ENCODE results near the gene IGFALS. TPM values are rescaled to one million over a fixed set of nuclear protein-coding genes. Genes with fewer than 3 reads are reported as not detected.

Gene IGFALS
- total and polyA plus RNA-seq, 2 of the 4 experiments (the other 2 are of a cell fraction), result not detected

- Histone ChIP-seq H3K27ac (ENCODE audit: insufficient read depth, low read length) (no peak overlapping the region), H3K4me3 (ENCODE audit: insufficient read depth, low read depth, low read length) (no peak overlapping the region), H2BK120ac (ENCODE audit: low read depth, low read length) (no peak overlapping the region), H3K56ac (ENCODE audit: extremely low read depth, insufficient read depth, low read length) (no peak overlapping the region), H4K5ac (ENCODE audit: low read depth, low read length) (no peak overlapping the region), H3K9ac (ENCODE audit: low read depth, low read length) (no peak overlapping the region), H3K9me3 (ENCODE audit: control insufficient read depth, insufficient read depth, low read length) (no peaks in the 10 kb centered on the region), H4K8ac (ENCODE audit: low read depth in 2 of 2, low read length in 2 of 2) (no peak overlapping the region), H3K4ac (ENCODE audit: low read depth, low read length) (no peak overlapping the region), H2AK9ac (replicated peaks; ENCODE audit: low read depth, low read length, poor library complexity) (no peak overlapping the region), H2BK5ac (ENCODE audit: low read depth, low read length, poor library complexity, severe bottlenecking) (no peak overlapping the region), H4K91ac (ENCODE audit: insufficient read depth, low read depth, low read length) (no peak overlapping the region), H2AFZ (replicated peaks; ENCODE audit: low read length, poor library complexity) (no peak overlapping the region), H2AK5ac (ENCODE audit: low read depth, low read length) (no peak overlapping the region), H2BK20ac (ENCODE audit: low read depth, low read length) (no peak overlapping the region), H3K4me1 (ENCODE audit: control insufficient read depth, insufficient read depth, low read length) (peaks cover 4% of the 10 kb centered on the region; the same call in 1 of the 2 replicates), H3K79me1 (ENCODE audit: low read depth in 1 of 2, low read length in 2 of 2) (0 out of 4 replicates have a peak, but pooled peaks cover 0 to 2% of the 10 kb centered on the region in 2 experiments), H3K4me2 (ENCODE audit: low read depth, low read length) (no peak overlapping the region), H2BK15ac (ENCODE audit: low read depth, low read length) (no peak overlapping the region), H3K14ac (replicated peaks; ENCODE audit: low read depth, low read length) (no peak overlapping the region), H3K36me3 (ENCODE audit: control insufficient read depth, insufficient read depth, low read length) (peaks cover 19% of the 10 kb centered on the region; the same call in 1 of the 2 replicates), H3K23ac (ENCODE audit: low read depth, low read length) (no peak overlapping the region), H4K20me1 (ENCODE audit: insufficient read depth, low read length) (no peaks in the 10 kb centered on the region), H3K18ac (ENCODE audit: low read depth, low read length) (no peak overlapping the region), H3K27me3 (ENCODE audit: control insufficient read depth, insufficient read depth, low read length) (no peaks in the 10 kb centered on the region), H3K9me1 (ENCODE audit: insufficient read depth, low read length) (no peaks in the 10 kb centered on the region)
- BruUV-seq (replicated peaks), result no TSS peak
- CTCF ChIA-PET, result no interaction called here
- no peak for TF ChIP-seq BHLHE40 (IDR thresholded peaks at IDR 0.05; ENCODE audit: low read depth, low read length)
- no peak for TF ChIP-seq MAZ (IDR thresholded peaks at IDR 0.05; ENCODE audit: borderline replicate concordance, low read depth, low read length)
- DNase-seq, result no peak
- WGBS, 2 experiments (ENCODE audit: extremely low coverage in 2 of 2, insufficient read length in 1 of 2), result 78% methylated on average over 13 of the region's 28 CpGs; no CpG with 5 or more reads in 1 of the 2 experiments
- ATAC-seq (ENCODE audit: low read depth), result no peak
- dilution Hi-C loops (cut with HindIII; ENCODE audit: low sequenced_read_pairs, unreplicated experiment) (no loop called here), intact Hi-C loops (cut with micrococcal nuclease) (no loop called here), in situ Hi-C loops (cut with MboI; ENCODE audit: low sequenced_read_pairs) (no loop called here)
- POLR2A ChIA-PET (ENCODE audit: unreplicated experiment), result no interaction called here
Measured at GRCh38 chr16:1809281-1809801, 15.8 kb upstream of the IGFALS start.
